ENCODE results near the gene NINJ1.

GRCh38 chr9:93110311-93110855 lies 23.7 kb downstream of the NINJ1 start:
- TF ChIP-seq CTCF (conservative IDR thresholded peaks at IDR 0.05 in 1 of 2, IDR thresholded peaks at IDR 0.05 in 1 of 2; ENCODE audit: extremely low read depth in 1 of 2, insufficient read depth in 1 of 2, low read depth in 1 of 2, low read length in 2 of 2) = no peak
- no peak for TF ChIP-seq EZH2 (IDR thresholded peaks at IDR 0.05; ENCODE audit: borderline replicate concordance, low read length)

Data from mammary epithelial cell (primary cell).